Body of pancreas (tissue), 4 donors: ENCODE measurements around the gene ERGIC2.

Experiments used
- POLR2A ChIP-seq, 3 donors: fragments of 450-650 bp; IDR thresholded peaks; one replicate each; pipeline ENCODE4 v1.6.1; 2016; ENCODE audit warnings: antibody characterized with exemption in 3 of 3, mild to moderate bottlenecking in 2 of 3
- TF ChIP-seq, protein P1 (sequence below), 7 experiments: fragments of 450-650 bp in 4 of 7; fragments of 200-600 bp in 3 of 7; sonication (generic) in 3 of 7; IDR thresholded peaks; one replicate each; pipeline ENCODE4 v1.5.1; 2016 to 2019; ENCODE audit warnings: antibody characterized with exemption in 7 of 7

DNA sequence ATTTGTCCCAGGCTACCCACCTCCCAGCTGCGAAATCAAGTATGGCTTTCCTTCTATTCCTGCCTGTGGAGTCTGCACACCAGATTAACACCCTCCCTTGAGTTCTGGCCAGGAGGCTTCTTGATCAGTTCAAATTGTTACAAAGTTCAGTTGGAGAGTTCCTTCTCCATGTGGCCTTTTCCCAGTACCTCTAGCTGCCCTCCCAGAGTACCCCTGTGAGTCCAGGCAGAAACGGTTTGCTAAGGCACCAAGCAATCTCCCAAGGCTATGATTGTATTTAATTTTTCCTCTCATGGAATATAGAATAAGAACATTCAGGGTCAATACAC lies 49.7 kb upstream of the ERGIC2 start:
- TF ChIP-seq, protein P1, sequence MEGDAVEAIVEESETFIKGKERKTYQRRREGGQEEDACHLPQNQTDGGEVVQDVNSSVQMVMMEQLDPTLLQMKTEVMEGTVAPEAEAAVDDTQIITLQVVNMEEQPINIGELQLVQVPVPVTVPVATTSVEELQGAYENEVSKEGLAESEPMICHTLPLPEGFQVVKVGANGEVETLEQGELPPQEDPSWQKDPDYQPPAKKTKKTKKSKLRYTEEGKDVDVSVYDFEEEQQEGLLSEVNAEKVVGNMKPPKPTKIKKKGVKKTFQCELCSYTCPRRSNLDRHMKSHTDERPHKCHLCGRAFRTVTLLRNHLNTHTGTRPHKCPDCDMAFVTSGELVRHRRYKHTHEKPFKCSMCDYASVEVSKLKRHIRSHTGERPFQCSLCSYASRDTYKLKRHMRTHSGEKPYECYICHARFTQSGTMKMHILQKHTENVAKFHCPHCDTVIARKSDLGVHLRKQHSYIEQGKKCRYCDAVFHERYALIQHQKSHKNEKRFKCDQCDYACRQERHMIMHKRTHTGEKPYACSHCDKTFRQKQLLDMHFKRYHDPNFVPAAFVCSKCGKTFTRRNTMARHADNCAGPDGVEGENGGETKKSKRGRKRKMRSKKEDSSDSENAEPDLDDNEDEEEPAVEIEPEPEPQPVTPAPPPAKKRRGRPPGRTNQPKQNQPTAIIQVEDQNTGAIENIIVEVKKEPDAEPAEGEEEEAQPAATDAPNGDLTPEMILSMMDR (IDR thresholded peaks at IDR 0.05), result no peak
- no peak for TF ChIP-seq POLR2A (IDR thresholded peaks at IDR 0.05)
